KOPT-K1 (cell line): ENCODE results near the gene ATP23.

Experiments
- H3K27ac ChIP-seq: fragments of 200-600 bp; sonication (generic); 2 replicates; pipeline ENCODE4 v1.5.1; 2016; ENCODE audit warnings: antibody characterized with exemption, mild to moderate bottlenecking, low read depth, low read length; ENCODE audit not compliant: poor library complexity, severe bottlenecking
- H3K36me3 ChIP-seq: fragments of 200-600 bp; sonication (generic); 2 replicates; pipeline ENCODE4 v1.5.1; 2017; ENCODE audit warnings: antibody characterized with exemption, mild to moderate bottlenecking, low read length, moderate library complexity; ENCODE audit not compliant: insufficient read depth
- H3K9me3 ChIP-seq: fragments of 200-600 bp; sonication (generic); 2 replicates; pipeline ENCODE4 v1.5.1; 2017; ENCODE audit warnings: antibody characterized with exemption, low read length, mild to moderate bottlenecking; ENCODE audit not compliant: insufficient read depth, poor library complexity, severe bottlenecking

ATP23 gene

DNA sequence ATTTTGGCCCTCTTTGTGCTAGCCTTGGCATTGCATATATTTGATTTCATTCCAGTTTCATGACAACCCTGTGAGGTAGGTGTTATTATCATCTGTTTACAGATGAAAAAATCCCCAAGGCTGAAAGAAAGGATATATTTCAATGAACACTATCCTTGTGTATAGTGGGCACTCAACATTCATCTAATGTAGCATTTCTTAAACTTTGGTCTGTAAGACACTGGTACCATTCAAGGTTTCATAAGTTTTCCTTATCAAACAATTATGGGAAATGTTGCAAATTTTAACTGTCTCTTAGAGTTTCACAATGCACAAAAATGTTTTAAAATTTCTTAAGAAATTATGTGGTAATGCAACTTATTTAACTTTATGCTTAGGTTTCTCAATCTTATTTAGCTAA, 44.3 kb downstream of the ATP23 start:
- Histone ChIP-seq H3K27ac (no peak overlapping the region), H3K9me3 (no peaks in the 10 kb centered on the region), H3K36me3 (no peaks in the 10 kb centered on the region)

DNA sequence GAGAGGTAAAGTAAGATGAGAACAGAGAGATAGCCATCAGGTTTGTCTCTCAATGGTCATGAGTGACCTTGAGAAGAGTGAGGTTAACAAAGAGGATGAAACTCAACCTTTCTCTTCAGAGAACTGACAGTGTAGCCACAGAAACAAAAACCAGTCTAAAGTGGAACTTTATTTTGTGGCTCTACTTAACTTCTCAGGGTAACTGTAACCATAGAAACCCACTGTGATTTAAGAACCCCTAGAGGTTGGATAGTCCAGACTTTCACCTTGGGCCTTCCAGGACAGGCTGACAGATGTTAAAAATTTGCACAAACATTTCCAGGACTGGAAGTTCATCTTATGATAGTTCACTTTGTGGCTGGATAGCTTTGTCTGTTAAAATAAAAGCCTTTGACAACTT, 48.5 kb downstream of the ATP23 start:
- H3K27ac ChIP-seq, result no peak overlapping the region
- H3K9me3 ChIP-seq, result no peaks in the 10 kb centered on the region
- no peaks in the 10 kb centered on the region for H3K36me3 ChIP-seq

- H3K9me3 ChIP-seq, result peaks cover under 1% of the 10 kb centered on the region
Observed at GRCh38 chr12:57990241-57990883, 49.0 kb downstream of the ATP23 start.

DNA sequence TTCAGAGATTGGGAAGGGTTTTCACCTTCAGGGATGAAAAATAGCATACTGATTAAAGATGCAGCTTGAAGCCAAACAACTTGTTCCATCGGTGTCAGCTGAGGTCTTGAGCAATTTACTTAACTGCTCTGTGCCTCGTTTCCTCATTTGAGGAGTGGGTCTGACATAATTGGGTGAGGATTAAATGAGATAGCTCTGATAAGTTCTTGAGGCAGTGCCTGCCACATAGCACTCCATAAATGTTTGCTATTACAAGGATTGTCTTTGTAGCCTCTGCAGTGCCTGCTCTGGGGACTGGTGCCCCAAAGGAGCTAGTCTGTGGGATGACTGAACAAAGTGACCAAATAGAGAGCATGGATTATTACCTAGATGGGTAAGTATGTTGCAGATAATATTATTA, 50.6 kb downstream of the ATP23 start:
- no peaks in the 10 kb centered on the region for H3K36me3 ChIP-seq
- no peak overlapping the region for H3K27ac ChIP-seq
- peaks cover 17% of the 10 kb centered on the region for H3K9me3 ChIP-seq

More at GRCh38 chr12:57990241-57990883, 49.0 kb downstream of the ATP23 start:
- no peak overlapping the region for H3K27ac ChIP-seq
- no peaks in the 10 kb centered on the region for H3K36me3 ChIP-seq

DNA sequence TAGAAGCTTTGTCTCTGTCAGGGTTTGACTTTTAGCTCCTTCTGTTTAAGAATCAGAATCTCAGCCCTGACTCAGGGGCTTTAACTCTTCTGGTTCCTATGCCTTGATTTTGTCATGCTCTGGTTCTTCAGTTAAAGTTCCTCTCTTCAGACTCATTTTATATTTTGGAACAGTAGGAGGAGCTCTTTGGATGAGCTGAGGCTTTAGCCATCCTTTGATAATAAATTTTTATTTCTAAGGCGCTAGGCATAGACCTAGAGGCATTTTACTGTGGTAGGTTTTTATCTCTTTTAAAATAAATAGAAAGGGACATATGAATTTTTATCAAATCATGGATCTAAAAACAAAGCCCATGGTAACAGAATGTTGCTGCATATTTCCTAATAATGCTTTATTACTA, 51.7 kb downstream of the ATP23 start:
- H3K27ac ChIP-seq, result no peak overlapping the region
- peaks cover 27% of the 10 kb centered on the region for H3K9me3 ChIP-seq
- H3K36me3 ChIP-seq, result no peaks in the 10 kb centered on the region

GRCh38 chr12:57993834-57994233, 52.5 kb downstream of the ATP23 start:
- no peaks in the 10 kb centered on the region for H3K36me3 ChIP-seq
- peaks cover 35% of the 10 kb centered on the region for H3K9me3 ChIP-seq
- no peak overlapping the region for H3K27ac ChIP-seq

GRCh38 chr12:57996520-57996919, 55.2 kb downstream of the ATP23 start:
- peaks cover 51% of the 10 kb centered on the region for H3K9me3 ChIP-seq
- H3K36me3 ChIP-seq, result no peaks in the 10 kb centered on the region
- H3K27ac ChIP-seq, result no peak overlapping the region

DNA sequence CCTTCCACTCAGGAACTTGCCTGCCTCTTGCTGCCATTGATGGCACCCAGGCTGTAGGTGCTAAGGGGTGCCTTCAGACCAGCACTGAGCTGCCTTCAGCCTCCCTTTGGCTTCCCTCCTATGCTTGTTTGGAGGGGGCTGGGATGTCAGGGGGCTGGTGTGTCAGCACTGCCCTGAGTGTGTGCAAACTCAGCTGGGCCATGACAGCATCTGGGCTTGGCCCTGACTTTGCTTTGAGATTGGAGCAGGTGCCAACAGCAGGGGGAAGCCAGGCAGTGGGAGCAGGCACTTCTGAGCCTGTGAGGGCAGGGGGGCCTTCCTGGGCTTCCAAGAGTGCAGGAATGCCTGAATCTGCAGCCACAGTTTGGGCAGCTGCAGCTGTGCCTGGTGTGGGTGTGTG, 56.9 kb downstream of the ATP23 start:
- no peaks in the 10 kb centered on the region for H3K36me3 ChIP-seq
- H3K27ac ChIP-seq, result no peak overlapping the region
- H3K9me3 ChIP-seq, result peaks cover 51% of the 10 kb centered on the region

DNA sequence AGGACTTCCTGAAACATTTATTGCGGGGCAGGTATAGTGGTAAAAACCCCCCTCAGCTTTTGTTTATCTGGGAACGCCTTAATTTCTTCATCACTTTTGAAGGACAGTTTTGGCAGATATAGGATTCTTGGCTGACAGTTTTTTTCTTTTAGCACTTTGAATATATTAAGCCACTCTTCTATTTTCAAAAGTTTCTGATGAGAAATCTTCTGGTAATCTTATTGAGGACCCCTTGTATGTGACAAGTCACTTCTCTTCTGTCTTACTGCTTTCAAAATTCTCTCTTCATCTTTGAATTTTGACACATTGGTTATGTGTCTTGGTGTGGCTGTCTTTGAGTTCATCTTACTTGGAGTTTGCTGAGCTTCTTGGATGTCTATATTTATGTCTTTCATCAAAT, 59.1 kb downstream of the ATP23 start:
- peaks cover 49% of the 10 kb centered on the region for H3K9me3 ChIP-seq
- no peak overlapping the region for H3K27ac ChIP-seq
- no peaks in the 10 kb centered on the region for H3K36me3 ChIP-seq

GRCh38 chr12:58007875-58008274, 66.5 kb downstream of the ATP23 start:
- Histone ChIP-seq H3K27ac (no peak overlapping the region), H3K36me3 (no peaks in the 10 kb centered on the region), H3K9me3 (no peaks in the 10 kb centered on the region)

DNA sequence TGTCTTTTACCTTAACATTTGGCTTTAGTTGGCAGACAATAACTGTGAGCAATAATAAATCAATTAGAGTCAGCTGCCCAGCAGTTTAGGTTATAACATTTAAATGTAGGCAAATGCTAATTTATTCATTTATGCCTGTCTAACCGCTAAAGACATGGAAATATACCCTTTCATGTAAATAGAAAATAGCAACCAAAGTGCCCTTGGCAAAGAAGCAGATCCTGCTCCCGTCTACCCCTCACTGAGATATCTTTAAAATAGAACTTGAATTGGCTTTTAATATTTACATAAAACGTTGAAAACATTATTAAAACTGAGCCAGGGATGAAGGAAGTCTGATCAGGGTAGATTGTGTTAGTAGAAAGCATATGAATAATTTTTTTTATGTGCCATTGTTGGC, 67.3 kb downstream of the ATP23 start:
- Histone ChIP-seq H3K27ac (no peak overlapping the region), H3K36me3 (no peaks in the 10 kb centered on the region), H3K9me3 (no peaks in the 10 kb centered on the region)
